CD14-positive monocyte (primary cell): ENCODE measurements around the gene BAX. TPM values are rescaled to one million over a fixed set of nuclear protein-coding genes. Genes with fewer than 3 reads are reported as not detected.
A peak's percentile ranks its signal among the peaks of the same experiment; 100 is the strongest.

Source experiments
- DNase-seq, 3 donors: peaks; one replicate each; pipeline ENCODE4 v3.0.0-alpha.2; 2011 to 2022
- H2AFZ ChIP-seq: 2 replicates; pipeline ENCODE4 v1.6.0; 2012; ENCODE audit warnings: mild to moderate bottlenecking, low read depth, low read length, inconsistent platforms; ENCODE audit not compliant: insufficient read depth, poor library complexity, severe bottlenecking
- H3K27ac ChIP-seq, 2 donors: 1 replicate in 1 of 2; 2 replicates in 1 of 2; pipeline ENCODE4 v1.5.1; 2012 to 2013; ENCODE audit warnings: low read length in 2 of 2, control low read depth in 1 of 2, inconsistent platforms in 1 of 2, low read depth in 1 of 2, mild to moderate bottlenecking in 1 of 2
- H3K27me3 ChIP-seq, 2 donors: one replicate each; pipeline versions ENCODE4 v1.6.0 to v1.6.1; 2011 to 2013; ENCODE audit warnings: low read length in 2 of 2; ENCODE audit not compliant: control insufficient read depth in 2 of 2, insufficient read depth in 2 of 2
- H3K36me3 ChIP-seq, 2 donors: replicated peaks in 1 of 2; 1 replicate in 1 of 2; 2 replicates in 1 of 2; pipeline versions ENCODE4 v1.5.1 to v1.6.1; 2012 to 2013; ENCODE audit warnings: low read length in 2 of 2, control low read depth in 1 of 2, inconsistent platforms in 1 of 2, mild to moderate bottlenecking in 1 of 2; ENCODE audit not compliant: insufficient read depth in 2 of 2, control insufficient read depth in 1 of 2
- H3K4me1 ChIP-seq, 2 donors: 1 replicate in 1 of 2; 2 replicates in 1 of 2; pipeline versions ENCODE4 v1.5.1 to v1.6.1; 2012 to 2013; ENCODE audit warnings: low read length in 2 of 2, control low read depth in 1 of 2, inconsistent platforms in 1 of 2, mild to moderate bottlenecking in 1 of 2, moderate library complexity in 1 of 2; ENCODE audit not compliant: insufficient read depth in 2 of 2, control insufficient read depth in 1 of 2
- H3K4me2 ChIP-seq: replicated peaks from 2 replicates; pipeline ENCODE3; 2012; ENCODE audit warnings: low read length, moderate library complexity, mild to moderate bottlenecking; ENCODE audit not compliant: poor library complexity, severe bottlenecking; ENCODE audit errors: extremely low read depth
- H3K4me3 ChIP-seq, 3 experiments: fragments of 200-600 bp in 1 of 3; sonication (generic) in 1 of 3; replicated peaks in 1 of 3; 1 replicate in 2 of 3; 2 replicates in 1 of 3; pipeline ENCODE4 v1.5.1; 2011 to 2013; ENCODE audit warnings: low read length in 3 of 3, mild to moderate bottlenecking in 3 of 3, control low read depth in 2 of 3, low read depth in 2 of 3, inconsistent platforms in 1 of 3, moderate library complexity in 1 of 3
- H3K79me2 ChIP-seq: 2 replicates; pipeline ENCODE4 v1.6.0; 2012; ENCODE audit warnings: mild to moderate bottlenecking, control low read depth, inconsistent platforms, low read length, moderate library complexity; ENCODE audit not compliant: insufficient read depth
- H3K9ac ChIP-seq: 2 replicates; pipeline ENCODE4 v1.6.0; 2017; ENCODE audit warnings: low read length, mild to moderate bottlenecking; ENCODE audit not compliant: insufficient read depth, poor library complexity, severe bottlenecking
- H3K9me3 ChIP-seq, 2 donors: replicated peaks in 1 of 2; 1 replicate in 1 of 2; 2 replicates in 1 of 2; pipeline versions ENCODE4 v1.5.1 to v1.6.1; 2012 to 2013; ENCODE audit warnings: low read length in 2 of 2, control low read depth in 1 of 2; ENCODE audit not compliant: control insufficient read depth in 1 of 2, insufficient read depth in 1 of 2
- H4K20me1 ChIP-seq: 2 replicates; pipeline ENCODE4 v1.6.0; 2012; ENCODE audit warnings: mild to moderate bottlenecking, low read length, control low read depth, moderate library complexity; ENCODE audit not compliant: insufficient read depth
- H3K27ac Mint-ChIP-seq, 7 donors: one replicate each; pipeline ENCODE4 v1.8.0; 2020; ENCODE audit warnings: mild to moderate bottlenecking in 7 of 7, mixed read lengths in 7 of 7, moderate library complexity in 6 of 7, inconsistent platforms in 2 of 7
- H3K27me3 Mint-ChIP-seq, 3 donors: one replicate each; pipeline ENCODE4 v1.8.0; 2021 to 2022; ENCODE audit warnings: low read depth in 3 of 3, mild to moderate bottlenecking in 3 of 3, mixed read lengths in 3 of 3, moderate library complexity in 3 of 3, inconsistent platforms in 1 of 3
- H3K36me3 Mint-ChIP-seq, 2 donors: one replicate each; pipeline ENCODE4 v1.8.0; 2020; ENCODE audit warnings: mixed read lengths in 2 of 2, inconsistent platforms in 1 of 2, mild to moderate bottlenecking in 1 of 2
- H3K4me1 Mint-ChIP-seq: one replicate; pipeline ENCODE4 v1.8.0; 2020; ENCODE audit warnings: mild to moderate bottlenecking, mixed read lengths
- H3K4me3 Mint-ChIP-seq, 2 donors: one replicate each; pipeline ENCODE4 v1.8.0; 2020; ENCODE audit warnings: mild to moderate bottlenecking in 2 of 2, mixed read lengths in 2 of 2, moderate library complexity in 1 of 2
- H3K9me3 Mint-ChIP-seq, 7 donors: one replicate each; pipeline ENCODE4 v1.8.0; 2020 to 2022; ENCODE audit warnings: mixed read lengths in 7 of 7, mild to moderate bottlenecking in 6 of 7, moderate library complexity in 6 of 7, inconsistent platforms in 2 of 7
- CTCF ChIP-seq: fragments of 200-600 bp; IDR thresholded peaks from one replicate; pipeline ENCODE4 v1.8.0; 2022; ENCODE audit warnings: antibody characterized with exemption, mild to moderate bottlenecking
- WGBS: methylation state at CpG from one replicate; pipeline ENCODE4 v1.1.5; 2013; ENCODE audit warnings: missing lambda C conversion rate; ENCODE audit not compliant: insufficient coverage; 5-methylcytosine and 5-hydroxymethylcytosine counted together
- intact Hi-C, 2 donors: fragments of 100-400 bp; cut with micrococcal nuclease; formaldehyde crosslinking; loops; one replicate each; pipeline versions ENCODE4 v1.15.0 to v1.15.1; 2023
- polyA plus RNA-seq, 3 donors: library from polyadenylated mRNA; depleted of rRNA in 1 of 3; unstranded in 2 of 3; stranded (reverse) in 1 of 3; fragments of 300-500 nt in 2 of 3; fragments of >200 nt in 1 of 3; fragmentation: Illumina TruSeq in 2 of 3; gene quantifications; 1 replicate in 2 of 3; 2 replicates in 1 of 3; pipeline ENCODE4 v1.2.3, GENCODE V29; 2012 to 2021

Gene BAX
- polyA plus RNA-seq, 3 donors: 69.2 to 135 (median 80.5) TPM

- no peak for TF ChIP-seq CTCF
- H3K9me3 Mint-ChIP-seq: peaks cover 0 to 3% (median 0%) of the 10 kb centered on the region in 7 donors
- H3K27me3 Mint-ChIP-seq: peaks cover 20 to 42% (median 22%) of the 10 kb centered on the region in 3 donors
These were observed 26.3 kb upstream of the BAX start for GRCh38 chr19:48928164-48929025.

GRCh38 chr19:48933382-48933932 is 21.2 kb upstream of the BAX start, which contains the start of gene DHDH:
Gene DHDH (plus strand): TSS chr19:48933699. CDS start chr19:48933722, 23 bp downstream.
- Histone ChIP-seq H2AFZ (peak within 1 kb of the TSS; percentile 78), H3K36me3 (no peaks in the 10 kb centered on the region), H3K4me3 (peak within 1 kb of the TSS; percentile 9 to 72 (median 27)), H3K27me3 (peaks cover 10 to 24% of the 10 kb centered on the region in 2 donors), H4K20me1 (no peaks in the 10 kb centered on the region), H3K4me1 (peaks cover 7 to 17% of the 10 kb centered on the region in 2 donors), H3K9ac (peak within 1 kb of the TSS; percentile 29), H3K9me3 (no peaks in the 10 kb centered on the region), H3K27ac (no peak within 1 kb of the TSS), H3K79me2 (no peaks in the 10 kb centered on the region), H3K4me2 (peak within 1 kb of the TSS; percentile 74)
- WGBS: under 1% methylated on average over 32 of the region's 43 CpGs
- Mint-ChIP-seq H3K36me3 (no peaks in the 10 kb centered on the region), H3K4me3 (peak within 1 kb of the TSS; percentile 76 to 91), H3K9me3 (peaks cover 0 to 12% (median 2%) of the 10 kb centered on the region in 7 donors), H3K27ac (peak within 1 kb of the TSS in 2 of 7 donors; percentile 11 to 77), H3K27me3 (peaks cover 35 to 44% (median 37%) of the 10 kb centered on the region in 3 donors), H3K4me1 (peaks cover 15% of the 10 kb centered on the region)
- no peak for TF ChIP-seq CTCF
- peak; percentile 37 to 58 (median 44) for DNase-seq
- intact Hi-C loops: no loop called here

More at GRCh38 chr19:48928164-48929025, 26.3 kb upstream of the BAX start:
- no peak for DNase-seq
- H3K4me3 Mint-ChIP-seq: no peak overlapping the region
- H3K27ac ChIP-seq: no peak overlapping the region
- no peak overlapping the region for H3K4me2 ChIP-seq
- H3K4me1 ChIP-seq: peaks cover 4 to 5% of the 10 kb centered on the region in 2 donors
- 94% methylated on average over 5 of the region's 15 CpGs for WGBS
- no peak overlapping the region for H3K27ac Mint-ChIP-seq
- no peaks in the 10 kb centered on the region for H3K79me2 ChIP-seq
- H4K20me1 ChIP-seq: no peaks in the 10 kb centered on the region
- H3K4me1 Mint-ChIP-seq: peaks cover 13% of the 10 kb centered on the region
- intact Hi-C loops: no loop called here
- H3K27me3 ChIP-seq: peaks cover 8 to 13% of the 10 kb centered on the region in 2 donors
- H2AFZ ChIP-seq: no peak overlapping the region
- H3K9ac ChIP-seq: no peak overlapping the region
- no peak overlapping the region for H3K4me3 ChIP-seq
- H3K36me3 ChIP-seq: peaks cover 0 to under 1% of the 10 kb centered on the region in 2 donors
- peaks cover 2 to 3% of the 10 kb centered on the region in 2 donors for H3K36me3 Mint-ChIP-seq
- H3K9me3 ChIP-seq: no peaks in the 10 kb centered on the region
